Cerebellar nuclear complex (tissue), 1 donor: Measurements from ENCODE around the gene CRNKL1.
"Not testable (repeated sequence)": the region's sequence is repeated elsewhere in the genome, so short reads cannot be mapped to it uniquely, and the experiment has no call there.

Experiments
- DNase-seq, 2 experiments: peaks; one replicate each; lab custom pipeline; 2025; lab: John Stamatoyannopoulos, UW

CRNKL1 gene

DNA sequence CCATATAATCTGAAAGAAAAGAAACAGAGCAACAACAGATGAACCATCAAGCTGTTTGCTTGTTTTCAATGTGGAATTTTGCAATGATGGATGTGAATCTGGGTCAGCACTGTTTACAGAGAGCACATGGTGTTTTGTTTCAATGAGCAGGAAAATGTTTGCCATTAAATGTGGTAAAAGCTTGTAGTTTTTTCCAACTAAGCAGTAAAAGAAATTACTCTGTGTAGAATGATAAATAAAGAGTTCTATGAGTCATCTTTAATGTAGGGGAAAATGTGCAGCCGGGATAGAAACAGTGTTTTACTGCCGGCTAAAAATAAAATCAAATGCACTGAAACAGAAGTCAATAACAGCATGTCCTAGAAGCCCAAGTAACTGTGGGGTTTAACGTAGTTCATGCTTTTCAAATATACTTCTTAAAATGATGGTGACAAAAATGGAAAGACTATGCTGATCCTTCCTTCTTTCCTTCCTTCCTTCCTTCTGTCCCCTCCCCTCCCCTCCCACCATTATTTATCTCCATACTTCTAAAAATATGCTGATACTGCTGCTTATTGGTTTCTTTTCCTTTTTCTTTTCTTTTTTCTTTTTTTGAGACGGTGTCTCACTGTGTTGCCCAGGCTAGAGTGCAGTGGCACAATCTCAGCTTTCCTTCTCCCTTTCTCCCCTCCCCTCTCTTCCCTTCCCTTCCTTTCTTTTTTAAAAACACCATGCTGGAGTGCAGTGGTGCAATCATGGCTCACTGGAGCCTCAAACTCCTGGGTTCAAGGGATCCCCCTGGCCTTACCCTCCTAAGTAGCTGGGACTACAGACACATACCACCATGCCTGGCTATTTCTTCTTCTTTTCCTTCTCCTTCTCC lies 41.4 kb downstream of the CRNKL1 start:
- peak in 1 of 2 experiments; percentile 62 for DNase-seq

DNA sequence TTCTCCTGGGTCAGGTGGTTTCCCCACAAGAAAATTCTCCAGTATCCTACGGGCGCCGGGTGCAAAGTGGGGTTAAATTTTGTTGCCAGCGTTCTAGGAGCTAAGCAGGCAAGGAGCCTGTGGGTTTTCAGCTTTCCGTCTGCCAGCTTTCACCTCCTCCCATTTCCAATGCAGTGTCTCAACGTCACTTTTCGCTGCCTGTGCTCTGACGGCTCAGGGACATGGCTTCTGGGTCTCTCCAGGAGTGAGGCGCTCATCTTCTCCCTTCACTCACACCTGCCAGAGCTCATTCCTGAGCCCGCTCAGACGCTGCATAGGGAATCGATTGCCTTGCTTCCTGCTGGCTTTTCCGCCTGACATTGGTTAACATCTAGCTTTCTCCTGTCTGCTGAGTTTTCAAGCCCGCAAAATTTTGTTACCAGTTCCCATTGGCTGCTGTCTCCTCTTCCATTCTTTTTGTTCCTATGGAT lies 42.4 kb downstream of the CRNKL1 start:
- no peak for DNase-seq

DNA sequence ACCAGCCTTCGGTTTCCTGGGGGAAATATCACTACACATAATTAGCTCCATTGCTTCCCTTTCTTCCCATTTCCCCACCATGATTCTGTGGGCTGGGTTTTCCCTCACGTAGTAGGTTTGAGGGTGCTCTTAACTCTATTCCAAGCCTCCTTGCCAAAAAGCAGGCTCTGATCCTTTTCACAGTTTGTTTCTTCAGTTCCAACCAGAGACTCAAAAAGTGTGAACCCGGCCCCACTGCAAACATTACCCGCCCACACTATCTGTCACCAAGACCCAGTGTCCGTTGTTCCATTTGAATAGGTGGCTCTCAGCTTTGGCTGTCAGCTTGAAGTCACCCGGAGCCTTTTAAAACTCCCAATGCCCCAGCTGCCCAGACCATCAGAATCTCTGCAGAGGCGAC lies 46.9 kb downstream of the CRNKL1 start:
- DNase-seq: no peak

DNA sequence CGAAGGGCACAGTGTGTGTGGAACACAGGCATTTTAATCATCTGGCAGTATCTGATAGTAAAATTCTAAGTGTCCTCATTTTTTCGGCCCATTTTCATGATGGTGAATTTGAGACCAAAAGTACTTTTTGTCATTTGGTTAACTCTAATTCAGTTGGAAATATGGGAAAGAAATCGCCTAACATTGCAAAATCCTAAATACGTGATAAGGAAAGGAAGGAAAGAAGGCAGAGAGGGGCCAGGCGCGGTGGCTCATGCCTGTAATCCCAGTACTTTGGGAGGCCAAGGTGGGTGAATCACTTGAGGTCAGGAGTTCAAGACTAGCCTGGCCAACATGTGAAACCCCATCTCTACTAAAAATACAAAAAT lies 48.3 kb downstream of the CRNKL1 start:
- DNase-seq: not testable (repeated sequence)

DNA sequence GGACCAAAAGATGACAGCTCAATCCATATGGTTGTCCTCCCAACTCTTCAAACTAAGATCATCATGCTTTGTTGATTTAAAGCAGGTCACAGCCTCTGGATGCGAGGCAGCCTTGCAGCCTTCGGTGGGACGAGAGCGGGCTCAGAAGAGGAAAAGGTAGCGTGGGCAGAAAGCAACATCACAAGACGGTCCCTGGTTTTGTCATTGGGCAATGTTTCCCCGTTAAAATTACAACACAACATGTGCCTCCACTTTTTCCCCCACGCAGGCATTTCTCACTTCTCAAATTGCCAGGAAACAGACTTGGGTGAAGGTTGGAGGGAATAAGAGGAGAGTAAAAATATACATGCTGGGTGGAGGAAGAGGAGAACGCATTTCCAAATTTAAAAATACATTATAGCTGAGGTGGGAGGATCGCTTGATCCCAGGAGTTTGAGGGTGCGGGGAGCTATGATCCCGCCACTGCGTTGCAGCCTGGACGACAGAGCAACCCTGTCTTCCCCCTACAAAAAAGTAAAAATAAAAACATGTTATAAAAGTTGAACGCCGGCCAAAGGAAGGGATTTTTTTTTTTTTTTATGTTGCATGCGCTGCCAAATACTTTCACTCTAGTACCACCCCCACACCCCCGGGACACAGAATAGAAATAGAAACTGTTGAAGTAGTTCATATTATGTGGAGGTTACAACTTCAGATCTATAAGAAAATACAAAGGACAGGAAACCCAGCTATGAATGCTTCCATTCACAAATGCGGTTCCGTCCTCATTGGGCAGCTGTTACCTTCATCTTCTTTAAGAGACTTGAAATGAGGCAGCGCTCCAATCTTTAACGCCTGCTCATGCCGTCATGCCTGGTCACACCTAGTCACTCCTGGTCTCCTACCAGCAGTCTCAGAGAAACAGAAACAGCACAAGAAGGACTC lies 49.0 kb downstream of the CRNKL1 start:
- no peak for DNase-seq

DNA sequence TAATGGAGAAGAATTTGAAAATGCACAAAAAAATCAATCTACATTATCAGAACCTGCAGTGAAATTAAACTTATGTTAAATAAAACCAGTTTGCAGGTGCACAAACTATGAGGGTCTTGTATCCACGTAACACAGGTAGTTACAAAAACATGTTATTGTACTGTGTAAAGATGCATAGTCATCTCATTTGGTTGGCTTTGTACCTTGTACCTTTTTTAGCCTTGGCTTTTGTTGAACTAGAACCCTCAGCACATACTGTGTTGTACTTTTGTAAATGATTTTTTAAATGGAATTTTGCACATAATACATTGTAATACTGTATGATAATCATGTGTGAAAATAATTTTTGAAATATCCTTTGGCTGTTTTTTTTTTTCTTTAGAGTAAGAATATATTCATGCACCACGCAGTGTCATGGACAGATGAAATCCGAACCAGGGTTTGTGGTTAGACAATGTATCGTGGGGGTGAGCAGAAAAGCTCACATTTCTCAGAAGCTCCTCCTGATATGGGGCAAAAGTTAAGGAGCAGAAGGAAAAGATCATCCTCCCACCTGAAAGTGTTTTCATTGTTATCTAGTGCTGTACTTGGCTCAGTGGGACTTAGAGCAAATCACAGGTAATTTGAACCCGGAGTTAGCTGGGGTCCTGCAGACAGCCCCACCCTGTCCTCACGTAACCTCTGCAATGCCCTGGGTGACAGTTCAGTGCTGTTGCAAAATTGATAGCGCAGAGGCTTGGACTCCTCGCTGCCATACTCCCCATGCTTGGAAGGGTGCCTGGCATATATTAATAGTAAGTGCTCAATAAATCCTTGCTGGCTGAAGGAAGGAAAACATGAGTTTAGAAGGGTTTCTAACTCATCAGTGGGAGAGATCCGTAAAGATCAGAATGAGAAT lies 49.9 kb downstream of the CRNKL1 start:
- no peak for DNase-seq

DNA sequence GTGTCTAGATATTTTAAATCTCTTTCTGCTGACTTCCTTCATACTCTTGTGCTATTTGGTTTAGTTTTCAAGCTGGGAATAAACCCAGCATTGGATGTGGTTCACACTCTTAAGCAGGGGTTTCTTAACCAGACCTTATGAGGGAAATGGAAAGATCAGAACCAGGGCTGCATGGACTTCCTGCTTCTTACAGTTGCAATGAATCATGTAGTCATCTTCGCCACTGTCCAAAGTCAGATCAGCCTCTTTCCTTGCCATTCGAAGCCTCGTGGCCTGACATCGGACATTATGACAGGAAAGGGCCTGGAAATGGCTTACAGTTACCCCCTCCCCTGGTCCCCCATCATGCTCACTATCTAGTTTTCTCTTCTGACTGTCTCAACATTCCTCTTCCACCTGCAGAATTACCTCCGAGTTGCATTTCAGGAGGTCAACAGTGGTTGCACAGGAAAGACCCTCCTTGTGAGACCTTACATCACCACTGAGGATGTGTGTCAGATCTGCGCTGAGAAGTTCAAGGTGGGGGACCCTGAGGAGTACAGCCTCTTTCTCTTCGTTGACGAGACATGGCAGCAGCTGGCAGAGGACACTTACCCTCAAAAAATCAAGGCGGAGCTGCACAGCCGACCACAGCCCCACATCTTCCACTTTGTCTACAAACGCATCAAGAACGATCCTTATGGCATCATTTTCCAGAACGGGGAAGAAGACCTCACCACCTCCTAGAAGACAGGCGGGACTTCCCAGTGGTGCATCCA lies 51.9 kb downstream of the CRNKL1 start:
- no peak for DNase-seq

DNA sequence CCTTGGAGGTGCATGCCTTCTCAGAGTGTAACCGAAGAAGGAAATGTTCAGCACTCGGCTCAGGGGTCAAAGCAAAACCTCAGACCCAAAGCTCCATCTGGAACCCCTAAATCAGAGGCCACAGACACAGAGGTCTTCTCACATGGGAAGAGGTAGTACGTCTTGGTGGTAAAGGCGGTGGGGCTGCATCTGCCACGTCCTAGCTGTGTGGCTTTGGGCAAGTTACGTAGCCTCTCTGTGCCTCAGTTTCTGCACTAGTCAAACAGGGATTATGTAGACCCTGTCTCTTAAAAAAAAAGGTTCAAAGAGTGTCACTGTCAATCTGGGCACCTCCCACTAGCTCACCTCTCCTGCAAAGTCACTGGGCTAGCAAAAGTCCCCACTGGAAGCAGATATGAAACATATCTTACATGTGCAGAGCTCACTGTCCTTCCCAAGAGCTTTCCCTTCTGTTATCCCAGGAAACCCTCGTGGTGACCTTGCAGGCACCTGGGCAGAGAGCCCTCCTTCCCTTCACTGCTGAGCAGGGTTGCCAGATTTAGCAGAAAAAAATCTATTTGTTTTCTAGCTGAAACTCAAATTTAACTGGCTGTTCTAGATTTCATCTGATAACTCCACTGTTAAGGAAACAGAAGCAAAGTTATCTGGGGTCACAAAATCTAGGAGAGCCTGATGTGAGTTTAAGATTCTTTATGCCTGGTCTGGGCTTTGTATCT lies 53.1 kb downstream of the CRNKL1 start:
- no peak for DNase-seq

DNA sequence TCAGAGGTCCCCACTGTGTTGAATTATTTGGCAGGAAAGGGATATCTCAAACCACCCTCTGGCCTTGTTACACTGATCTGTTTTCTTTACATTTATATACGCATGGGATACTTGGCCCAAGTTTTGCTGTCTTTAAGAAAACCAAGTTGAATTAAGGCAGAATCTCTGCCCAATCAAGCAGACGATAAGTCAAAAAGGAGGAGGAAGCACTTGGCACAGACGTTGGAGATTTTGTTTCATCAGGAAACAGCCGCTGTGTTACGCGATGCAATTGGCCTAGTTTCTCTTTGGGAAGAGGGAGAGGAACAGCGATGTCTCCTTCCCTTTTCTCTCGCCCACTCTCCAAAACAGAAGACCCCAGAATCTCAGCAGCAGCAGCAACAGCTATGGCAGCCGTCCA lies 55.3 kb downstream of the CRNKL1 start:
- DNase-seq: no peak

DNA sequence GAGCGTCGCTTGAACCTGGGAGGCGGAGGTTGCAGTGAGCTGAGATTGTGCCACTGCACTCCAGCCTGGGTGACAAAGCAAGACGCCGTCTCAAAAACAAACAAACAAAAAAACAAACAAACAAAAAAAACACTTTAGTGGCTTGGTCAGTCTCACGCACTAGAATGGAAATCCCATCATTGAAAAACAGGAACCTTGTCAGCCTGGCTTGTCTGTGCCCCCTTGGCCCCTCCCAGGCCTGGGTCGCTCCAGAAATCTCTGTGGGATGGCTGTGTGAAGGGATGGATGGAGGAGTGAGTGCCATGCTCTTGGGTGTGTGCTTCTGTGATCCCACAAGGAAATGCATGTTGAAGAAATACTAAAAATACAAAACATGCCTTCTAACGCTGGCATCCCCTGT lies 56.0 kb downstream of the CRNKL1 start:
- no peak for DNase-seq

DNA sequence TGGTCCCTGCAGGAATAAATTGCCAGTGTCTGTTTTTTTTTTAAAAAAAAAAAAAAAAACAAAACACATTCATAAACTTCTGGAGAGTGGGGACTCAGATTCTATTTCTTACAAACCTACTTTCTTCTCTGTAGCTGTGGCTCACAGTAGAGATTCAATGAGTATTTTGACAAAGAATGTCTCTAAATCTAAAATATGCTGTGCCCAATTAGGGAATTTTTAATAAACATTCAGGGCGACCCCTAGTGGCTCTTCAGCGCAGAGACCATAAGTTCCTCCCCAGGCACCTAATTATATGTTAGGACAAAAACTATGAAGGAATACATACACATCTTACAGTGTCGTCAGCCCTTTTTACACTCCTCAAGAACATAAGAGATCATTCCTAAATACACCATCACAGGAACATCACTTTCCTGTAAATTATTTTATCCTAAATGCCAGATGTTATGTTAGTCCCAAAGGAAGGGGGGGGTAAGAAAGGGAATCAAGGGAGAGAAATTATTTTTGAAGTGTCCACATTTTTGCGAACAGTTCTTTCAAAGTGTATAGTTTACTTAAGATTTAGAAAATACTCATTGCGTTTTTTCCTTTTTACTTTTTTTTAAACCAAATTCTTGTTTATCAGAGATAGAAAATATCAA lies 56.9 kb downstream of the CRNKL1 start:
- DNase-seq: no peak

DNA sequence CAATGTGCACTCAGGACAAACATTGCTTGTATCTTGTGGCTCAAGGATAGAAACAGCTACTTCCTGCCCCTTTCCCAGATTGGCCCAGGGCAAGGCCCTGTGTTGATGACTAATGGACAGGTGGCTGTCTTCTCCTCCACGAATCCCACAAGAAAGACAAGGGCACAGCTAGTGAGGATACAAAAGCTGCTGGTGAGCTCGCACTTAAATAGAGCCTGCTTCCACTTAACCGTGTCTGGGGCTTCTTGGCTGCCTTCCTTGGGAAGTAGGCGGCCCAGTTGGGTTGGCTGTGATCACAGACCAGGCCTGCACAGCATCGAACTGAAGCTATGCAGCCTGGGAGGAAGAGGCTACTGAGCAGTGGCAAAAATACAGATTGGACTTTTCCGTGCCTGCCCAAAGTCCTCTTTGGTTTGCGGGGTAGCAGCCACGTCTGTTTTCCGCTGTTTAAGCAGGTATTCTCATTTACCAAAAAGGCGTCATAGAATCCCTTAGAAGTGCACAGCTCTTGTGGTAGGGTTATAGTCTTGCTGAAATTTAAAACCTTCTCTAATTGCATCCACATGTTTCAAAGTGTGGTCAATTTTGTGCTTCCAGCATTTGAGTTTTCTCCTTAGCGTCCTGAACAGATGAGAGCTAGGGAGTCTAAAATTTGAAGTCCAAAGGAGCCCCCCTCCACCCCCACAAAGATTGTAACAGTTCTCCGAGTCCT lies 58.2 kb downstream of the CRNKL1 start:
- DNase-seq: no peak

DNA sequence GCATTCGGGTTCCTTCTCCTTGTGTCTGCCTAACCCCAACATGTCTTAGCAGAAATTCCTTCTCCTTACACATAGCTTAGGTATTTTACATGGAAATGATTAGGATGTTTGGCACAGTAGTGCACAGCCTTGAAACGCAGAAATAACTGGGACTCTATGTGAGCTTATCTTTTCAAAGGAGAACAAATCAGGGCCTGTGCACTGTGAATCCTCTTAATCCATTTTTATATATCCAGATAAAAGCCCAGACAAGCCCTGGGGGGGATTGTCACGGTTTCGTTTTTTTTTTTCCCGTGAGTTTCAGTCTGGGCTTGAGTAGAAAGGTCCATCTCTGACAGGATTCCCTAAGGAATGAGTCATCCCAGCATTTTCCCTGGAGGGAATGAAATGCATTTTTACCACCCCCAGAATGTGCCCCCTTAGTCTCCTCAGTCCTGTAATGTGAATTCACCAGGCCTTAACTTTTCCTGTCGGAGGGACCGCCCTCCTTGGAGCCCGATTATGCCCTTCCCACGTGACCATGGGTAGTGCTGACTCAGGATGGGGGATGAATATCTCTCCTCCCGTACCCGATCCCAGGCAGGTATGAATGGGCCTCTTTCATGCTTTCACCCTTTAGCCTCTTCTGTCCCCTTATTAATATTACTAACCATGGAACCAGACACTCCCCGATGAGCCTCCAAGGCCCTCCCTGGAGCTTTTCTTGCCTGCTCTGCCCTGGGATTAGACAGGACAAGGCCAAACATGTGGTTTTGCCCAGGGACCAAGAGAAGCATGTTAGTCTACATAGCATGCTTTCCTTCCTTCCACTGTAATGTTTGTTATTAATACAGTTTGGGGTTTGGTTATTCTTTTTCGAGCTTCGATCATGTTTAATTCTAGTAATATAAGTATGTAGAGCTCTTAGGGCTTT lies 59.0 kb downstream of the CRNKL1 start:
- DNase-seq: no peak

DNA sequence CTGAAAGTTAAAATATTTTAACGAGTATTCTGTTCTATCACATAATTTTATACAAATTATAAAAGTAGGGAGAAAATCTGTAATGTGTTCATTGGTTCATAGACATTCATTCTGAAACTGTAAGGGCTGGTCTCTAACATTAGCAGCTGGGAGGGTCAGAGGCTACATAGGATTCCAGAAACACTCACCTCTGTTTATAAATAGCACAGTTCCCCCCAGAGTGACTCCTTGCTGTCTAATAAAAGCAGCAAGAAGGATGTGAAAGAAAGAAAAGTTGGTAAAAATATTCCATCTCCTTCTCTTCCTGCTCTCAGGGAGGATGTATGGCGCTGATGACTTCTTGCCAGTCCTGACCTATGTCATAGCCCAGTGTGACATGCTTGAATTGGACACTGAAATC lies 60.4 kb downstream of the CRNKL1 start:
- no peak for DNase-seq

DNA sequence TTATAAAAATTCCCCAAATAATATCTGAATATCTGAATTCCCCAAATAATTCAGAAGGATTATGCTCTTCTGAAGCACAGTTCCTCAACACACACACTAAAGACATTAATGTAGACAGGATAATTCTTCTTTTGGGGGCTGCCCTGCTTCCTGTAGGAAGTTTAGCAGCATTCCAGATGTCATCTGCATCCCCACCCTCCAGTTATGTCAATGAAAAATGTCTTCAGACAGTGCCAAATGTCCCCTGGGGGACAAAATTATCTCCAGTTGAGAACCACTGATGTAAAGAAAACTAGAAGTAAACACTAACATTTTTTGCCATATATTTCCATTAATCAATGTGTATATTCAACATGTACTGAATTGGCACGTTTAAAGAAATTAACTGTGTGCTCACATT lies 61.0 kb downstream of the CRNKL1 start:
- DNase-seq: no peak

DNA sequence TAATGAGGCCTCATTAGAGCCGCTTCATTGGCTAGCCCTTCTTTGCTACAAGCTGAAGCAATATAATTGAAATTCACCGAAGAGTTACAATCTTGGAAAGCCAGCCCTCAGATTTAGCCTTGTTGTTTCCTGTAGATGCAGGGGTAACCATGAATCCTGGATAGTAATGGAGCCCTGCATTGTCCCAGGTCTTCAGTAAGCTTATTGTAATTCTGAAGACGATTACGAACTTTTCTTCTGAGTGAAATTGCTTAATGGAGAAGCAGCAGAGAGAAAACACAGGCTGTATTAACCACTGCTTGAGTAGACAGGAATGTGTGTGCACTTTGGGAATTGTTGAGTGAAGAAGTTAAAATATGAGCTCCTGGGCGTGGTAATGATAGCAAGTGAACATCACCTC lies 61.4 kb downstream of the CRNKL1 start:
- no peak for DNase-seq

DNA sequence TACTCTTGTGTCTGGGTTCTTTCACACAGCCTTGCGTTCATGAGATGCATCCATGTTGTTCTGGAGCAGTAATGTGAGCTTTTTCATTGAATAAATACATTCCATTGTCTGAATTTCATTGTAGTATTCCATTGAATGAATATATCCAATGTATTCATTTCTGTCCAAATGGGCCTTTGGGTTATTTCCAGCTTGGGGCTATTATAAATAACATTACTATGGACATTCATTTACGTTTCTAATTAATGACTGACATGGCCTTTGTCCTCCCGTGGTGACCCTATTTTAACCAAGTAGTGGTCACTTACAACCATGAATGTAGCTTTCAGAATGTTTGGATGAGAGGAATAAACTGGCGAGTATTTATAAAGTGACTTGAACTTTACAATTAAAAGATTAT lies 65.2 kb downstream of the CRNKL1 start:
- no peak for DNase-seq

DNA sequence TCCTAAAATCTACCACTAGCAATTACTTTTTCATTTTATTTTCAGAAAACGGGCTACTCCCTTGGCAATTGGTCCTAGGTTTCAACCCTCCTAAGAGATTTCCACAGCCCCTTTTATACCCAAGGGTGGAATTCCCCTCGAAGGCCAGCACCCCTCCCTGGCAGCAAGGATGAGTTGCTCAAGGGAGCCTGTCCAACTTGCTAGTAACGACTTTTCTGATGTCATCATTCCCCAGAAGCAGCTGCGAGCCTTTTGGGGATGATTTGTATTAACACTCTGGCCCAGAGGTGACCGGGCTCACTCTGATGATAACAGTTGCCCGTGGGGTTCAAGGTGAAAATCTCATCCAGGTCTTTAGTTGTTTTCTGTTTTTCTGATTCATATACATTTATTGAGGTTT lies 65.8 kb downstream of the CRNKL1 start:
- no peak for DNase-seq
